HCT116 (cell line): ENCODE results near the gene C1orf141. TPM values are rescaled to one million over a fixed set of nuclear protein-coding genes. Genes with fewer than 3 reads are reported as not detected.

Experiments
- ATAC-seq: fragments of 200-7000 bp; cut with Tn5 transposase; 2 replicates; pipeline ENCODE4 v1.9.1; 2020; ENCODE audit warnings: mild to moderate bottlenecking, moderate library complexity
- BruUV-seq: library from RNA; stranded (reverse); fragments of 400-500 nt; replicated peaks from 2 replicates; lab custom pipeline; 2021; lab: Mats Ljungman, UMichigan
- CTCF ChIA-PET: fragments of 300-600 bp; sonication (Branson Sonifier 250); formaldehyde crosslinking; loops from one replicate; lab custom pipeline; 2021; ENCODE audit warnings: antibody characterized with exemption; lab: Charles Lee
- POLR2A ChIA-PET: fragments of 300-600, 350-600 bp; sonication (Branson Sonifier 250); formaldehyde crosslinking; loops from one replicate; lab custom pipeline; 2021; ENCODE audit warnings: antibody characterized with exemption; lab: Charles Lee
- RAD21 ChIA-PET, 2 experiments: fragments of 300-600 bp; sonication (Branson Sonifier 250); formaldehyde crosslinking; loops; one replicate each; lab custom pipeline; 2023; ENCODE audit warnings: low total read pairs in 2 of 2; ENCODE audit not compliant: uncharacterized antibody in 2 of 2, unreplicated experiment in 2 of 2, low non-redundant PET in 1 of 2; lab: Charles Lee
- DNase-seq: peaks from one replicate; pipeline ENCODE4 v3.0.0-alpha.2; 2010; ENCODE audit warnings: low read depth, low spot score
- H2AFZ ChIP-seq: fragments of 200-600 bp; shearing (Covaris generic), sonication (generic); 2 replicates; pipeline ENCODE4 v1.6.1; 2017; ENCODE audit warnings: low read depth, mixed run types, mixed read lengths, antibody characterized with exemption, low read length; ENCODE audit not compliant: poor library complexity, severe bottlenecking
- H3K27ac ChIP-seq: 2 replicates; pipeline ENCODE4 v1.5.1; 2012; ENCODE audit warnings: low read depth, low read length
- H3K27me3 ChIP-seq: fragments of 200-600 bp; sonication (generic); 2 replicates; pipeline ENCODE4 v1.6.1; 2016; ENCODE audit warnings: mixed run types, low read length, mixed read lengths; ENCODE audit not compliant: insufficient read depth
- H3K36me3 ChIP-seq, 2 experiments: fragments of 200-500 bp in 1 of 2; fragments of 200-600 bp in 1 of 2; sonication (Bioruptor generic) in 1 of 2; sonication (generic) in 1 of 2; 2 replicates each; pipeline versions ENCODE4 v1.5.1 to v1.6.1; 2014 to 2016; ENCODE audit warnings: low read length in 2 of 2, inconsistent platforms in 1 of 2, mixed read lengths in 1 of 2, mixed run types in 1 of 2; ENCODE audit not compliant: insufficient read depth in 2 of 2, control insufficient read depth in 1 of 2
- H3K4me1 ChIP-seq, 2 experiments: fragments of 200-600 bp in 1 of 2; sonication (generic) in 1 of 2; 2 replicates each; pipeline versions ENCODE4 v1.5.1 to v1.6.1; 2012 to 2017; ENCODE audit warnings: low read length in 2 of 2, inconsistent platforms in 1 of 2, mild to moderate bottlenecking in 1 of 2, mixed read lengths in 1 of 2, mixed run types in 1 of 2, moderate library complexity in 1 of 2; ENCODE audit not compliant: insufficient read depth in 2 of 2, control insufficient read depth in 1 of 2
- H3K4me2 ChIP-seq: fragments of 200-600 bp; sonication (generic); 2 replicates; pipeline ENCODE4 v1.6.1; 2017; ENCODE audit warnings: mixed run types, low read length, mixed read lengths
- H3K4me3 ChIP-seq, 2 experiments: fragments of 200-600 bp in 1 of 2; sonication (generic) in 1 of 2; replicated peaks in 1 of 2; 2 replicates each; pipeline ENCODE4 v1.5.1; 2011 to 2016; ENCODE audit warnings: low read length in 2 of 2, control low read depth in 1 of 2, low read depth in 1 of 2, mild to moderate bottlenecking in 1 of 2, mixed read lengths in 1 of 2, mixed run types in 1 of 2
- H3K79me2 ChIP-seq: fragments of 200-600 bp; sonication (generic); 2 replicates; pipeline ENCODE4 v1.6.1; 2017; ENCODE audit warnings: mild to moderate bottlenecking, mixed run types, low read length, moderate library complexity, mixed read lengths; ENCODE audit not compliant: insufficient read depth
- H3K9ac ChIP-seq: fragments of 200-600 bp; sonication (generic); 2 replicates; pipeline ENCODE4 v1.6.1; 2016; ENCODE audit warnings: low read length, mixed read lengths
- H3K9me2 ChIP-seq: fragments of 200-600 bp; sonication (generic), shearing (Covaris generic); 2 replicates; pipeline ENCODE4 v1.6.1; 2017; ENCODE audit warnings: mixed run types, mild to moderate bottlenecking, moderate library complexity; ENCODE audit not compliant: insufficient read depth
- H3K9me3 ChIP-seq, 2 experiments: fragments of 200-500 bp in 1 of 2; fragments of 200-600 bp in 1 of 2; sonication (Bioruptor generic) in 1 of 2; sonication (generic) in 1 of 2; 2 replicates each; pipeline ENCODE4 v1.6.1; 2014 to 2017; ENCODE audit warnings: low read length in 2 of 2, mixed read lengths in 2 of 2, inconsistent platforms in 1 of 2, low read depth in 1 of 2, mild to moderate bottlenecking in 1 of 2, mixed run types in 1 of 2, moderate library complexity in 1 of 2; ENCODE audit not compliant: control insufficient read depth in 1 of 2, insufficient read depth in 1 of 2
- H4K20me1 ChIP-seq: fragments of 200-600 bp; sonication (generic), shearing (Covaris generic); 2 replicates; pipeline ENCODE4 v1.6.1; 2017; ENCODE audit warnings: mixed run types, mild to moderate bottlenecking, moderate library complexity; ENCODE audit not compliant: insufficient read depth
- CBX3 ChIP-seq: IDR thresholded peaks from 2 replicates; pipeline ENCODE4 v1.6.1; 2012; ENCODE audit warnings: low read depth
- CEBPB ChIP-seq: IDR thresholded peaks from 2 replicates; pipeline ENCODE4 v1.6.1; 2012; ENCODE audit warnings: low read depth
- CTCF ChIP-seq, 3 experiments: fragments of 200-600 bp in 1 of 3; sonication (generic) in 1 of 3; IDR thresholded peaks in 2 of 3; conservative IDR thresholded peaks in 1 of 3; 2 replicates each; pipeline ENCODE4 v1.5.1; 2012 to 2017; ENCODE audit warnings: low read depth in 2 of 3, low read length in 2 of 3, antibody characterized with exemption in 1 of 3, borderline replicate concordance in 1 of 3, control low read depth in 1 of 3, mild to moderate bottlenecking in 1 of 3, mixed read lengths in 1 of 3, mixed run types in 1 of 3, moderate library complexity in 1 of 3; ENCODE audit not compliant: insufficient read depth in 1 of 3
- EGR1 ChIP-seq: IDR thresholded peaks from 2 replicates; pipeline ENCODE4 v1.6.1; 2012; ENCODE audit warnings: low read depth
- ELF1 ChIP-seq: IDR thresholded peaks from 2 replicates; pipeline ENCODE4 v1.6.1; 2012; ENCODE audit warnings: low read depth, borderline replicate concordance
- EZH2 ChIP-seq: fragments of 200-600 bp; sonication (generic); IDR thresholded peaks from 2 replicates; pipeline ENCODE4 v1.6.1; 2017; ENCODE audit warnings: antibody characterized with exemption, mixed run types
- EZH2phosphoT487 ChIP-seq: fragments of 200-600 bp; IDR thresholded peaks from 2 replicates; pipeline ENCODE4 v1.6.1; 2018; ENCODE audit warnings: antibody characterized with exemption, borderline replicate concordance
- FOSL1 ChIP-seq: IDR thresholded peaks from 2 replicates; pipeline ENCODE4 v1.6.1; 2012; ENCODE audit warnings: low read depth
- JUND ChIP-seq: IDR thresholded peaks from 2 replicates; pipeline ENCODE4 v1.6.1; 2012
- POLR2A ChIP-seq: IDR thresholded peaks from 2 replicates; pipeline ENCODE4 v1.7.0; 2011; ENCODE audit warnings: borderline replicate concordance; ENCODE audit not compliant: insufficient read depth, insufficient read length; ENCODE audit errors: extremely low read depth
- RAD21 ChIP-seq: IDR thresholded peaks from 2 replicates; pipeline ENCODE4 v1.6.1; 2012; ENCODE audit warnings: low read depth, mild to moderate bottlenecking
- REST ChIP-seq: IDR thresholded peaks from 2 replicates; pipeline ENCODE4 v1.6.1; 2012; ENCODE audit warnings: low read depth
- SIN3A ChIP-seq: IDR thresholded peaks from 2 replicates; pipeline ENCODE4 v1.6.1; 2012; ENCODE audit warnings: low read depth
- SP1 ChIP-seq: IDR thresholded peaks from 2 replicates; pipeline ENCODE4 v1.6.1; 2012; ENCODE audit warnings: low read depth
- SRF ChIP-seq: IDR thresholded peaks from 2 replicates; pipeline ENCODE4 v1.6.1; 2012; ENCODE audit warnings: low read depth
- TCF7L2 ChIP-seq: IDR thresholded peaks from 2 replicates; pipeline ENCODE4 v1.7.0; 2011; ENCODE audit warnings: borderline replicate concordance, inconsistent platforms; ENCODE audit not compliant: insufficient read depth, insufficient read length; ENCODE audit errors: extremely low read depth
- YY1 ChIP-seq: IDR thresholded peaks from 2 replicates; pipeline ENCODE4 v1.6.1; 2011; ENCODE audit warnings: low read length, low read depth, moderate library complexity, mild to moderate bottlenecking; ENCODE audit not compliant: insufficient replicate concordance; ENCODE audit errors: extremely low read depth
- ZBTB33 ChIP-seq: IDR thresholded peaks from 2 replicates; pipeline ENCODE4 v1.6.1; 2011; ENCODE audit warnings: mild to moderate bottlenecking, low read length, moderate library complexity; ENCODE audit not compliant: insufficient replicate concordance; ENCODE audit errors: extremely low read depth
- ZFX ChIP-seq: fragments of 450-650 bp; IDR thresholded peaks from 2 replicates; pipeline ENCODE4 v1.6.1; 2017
- intact Hi-C: fragments of 100-400 bp; cut with micrococcal nuclease; formaldehyde crosslinking; loops from 2 replicates; pipeline ENCODE4 v1.10.0; 2022
- total RNA-seq: library from RNA; stranded (reverse); gene quantifications from one replicate; pipeline ENCODE4 v1.2.1, GENCODE V29; 2021; ENCODE audit not compliant: unreplicated experiment
- TF ChIP-seq, protein P1 (sequence below): IDR thresholded peaks from 2 replicates; pipeline ENCODE4 v1.6.1; 2012

Gene C1orf141
- total RNA-seq, 1 experiment from 2014 or later = not detected

DNA sequence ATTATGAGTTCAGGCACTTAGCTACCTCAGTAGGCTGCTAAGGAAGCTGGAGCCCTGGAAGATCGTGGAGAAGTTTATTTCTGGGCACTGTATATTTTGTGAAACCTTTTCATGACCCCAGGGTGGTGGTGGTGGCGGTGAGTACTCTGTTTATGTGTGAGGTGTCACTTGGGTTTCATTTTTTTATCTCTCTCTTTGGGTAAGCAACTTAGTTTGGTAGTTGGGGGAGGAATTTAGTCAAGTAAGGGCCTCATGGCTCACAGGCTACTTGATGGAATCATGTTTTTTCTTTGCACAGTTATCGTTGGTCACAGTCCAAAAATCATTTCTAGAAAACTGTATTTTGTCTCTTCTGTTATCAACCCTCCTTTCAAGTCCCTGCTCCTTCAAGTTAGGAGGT is 33.9 kb downstream of the C1orf141 start:
- intact Hi-C loops = no loop called here
- Histone ChIP-seq H3K9ac (no peak overlapping the region), H3K27ac (no peak overlapping the region), H3K4me1 (peaks cover 0 to 12% of the 10 kb centered on the region in 2 experiments; a peak in 1 of 4 replicates), H4K20me1 (no peaks in the 10 kb centered on the region), H3K36me3 (no peaks in the 10 kb centered on the region), H3K4me3 (no peak overlapping the region), H3K9me2 (no peaks in the 10 kb centered on the region; the same call in 1 of the 2 replicates), H3K79me2 (no peaks in the 10 kb centered on the region), H2AFZ (no peak overlapping the region), H3K27me3 (no peaks in the 10 kb centered on the region), H3K4me2 (no peak overlapping the region), H3K9me3 (no peaks in the 10 kb centered on the region)
- DNase-seq (no peak), ATAC-seq (no peak)
- RAD21 ChIA-PET = no interaction called here
- BruUV-seq = no TSS peak
- POLR2A ChIA-PET = no interaction called here
- TF ChIP-seq EGR1 = no peak
- TF ChIP-seq ZBTB33 = no peak
- TF ChIP-seq TCF7L2 = no peak
- no peak for TF ChIP-seq EZH2
- TF ChIP-seq ELF1 = no peak
- TF ChIP-seq, protein P1, sequence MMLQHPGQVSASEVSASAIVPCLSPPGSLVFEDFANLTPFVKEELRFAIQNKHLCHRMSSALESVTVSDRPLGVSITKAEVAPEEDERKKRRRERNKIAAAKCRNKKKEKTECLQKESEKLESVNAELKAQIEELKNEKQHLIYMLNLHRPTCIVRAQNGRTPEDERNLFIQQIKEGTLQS = no peak
- no peak for TF ChIP-seq CEBPB
- no peak for TF ChIP-seq FOSL1
- TF ChIP-seq EZH2phosphoT487 = no peak
- no peak for TF ChIP-seq RAD21
- TF ChIP-seq CBX3 = no peak
- TF ChIP-seq POLR2A = no peak
- no peak for TF ChIP-seq SRF
- no peak for TF ChIP-seq SIN3A
- no peak for TF ChIP-seq REST
- no peak for TF ChIP-seq JUND
- TF ChIP-seq ZFX = no peak
- TF ChIP-seq YY1 = no peak
- no peak for TF ChIP-seq CTCF (IDR thresholded peaks at IDR 0.05 in 2 of 3, conservative IDR thresholded peaks at IDR 0.05 in 1 of 3; ENCODE audit: borderline replicate concordance in 1 of 3, insufficient read depth in 1 of 3, low read depth in 2 of 3, low read length in 2 of 3)
- no peak for TF ChIP-seq SP1
- CTCF ChIA-PET = interaction anchor here (0.7 kb wide), 1 partner anchor 14 kb away, joined by 5 read pairs; no protein-coding TSS in a partner anchor
